GM23338 (cell line): Measurements from ENCODE around the gene MLH1. TPM values are rescaled to one million over a fixed set of nuclear protein-coding genes. Genes with fewer than 3 reads are reported as not detected.

Source experiments
- ATAC-seq: fragments of 200-7000 bp; cut with Tn5 transposase; 3 replicates; pipeline ENCODE4 v1.9.1; 2020
- DNase-seq: peaks from one replicate; pipeline ENCODE4 v3.0.0-alpha.2; 2015; ENCODE audit warnings: low spot score
- H2AFZ ChIP-seq: fragments of 200-600 bp; sonication (generic); 2 replicates; pipeline ENCODE4 v1.8.0; 2016; ENCODE audit warnings: antibody characterized with exemption, mild to moderate bottlenecking, moderate library complexity
- H3F3A ChIP-seq: fragments of 200-600 bp; sonication (generic); replicated peaks from 2 replicates; pipeline ENCODE4 v1.8.0; 2017; ENCODE audit warnings: antibody characterized with exemption, mixed run types, low read depth
- H3K27ac ChIP-seq: fragments of 200-600 bp; sonication (generic); 2 replicates; pipeline ENCODE4 v1.6.1; 2016; ENCODE audit warnings: low read depth
- H3K27me3 ChIP-seq: fragments of 200-600 bp; sonication (generic); 2 replicates; pipeline ENCODE4 v1.8.0; 2016; ENCODE audit warnings: mild to moderate bottlenecking, mixed run types, moderate library complexity; ENCODE audit not compliant: insufficient read depth
- H3K36me3 ChIP-seq: fragments of 200-600 bp; sonication (generic); 2 replicates; pipeline ENCODE4 v1.8.0; 2016; ENCODE audit warnings: mild to moderate bottlenecking; ENCODE audit not compliant: insufficient read depth
- H3K4me1 ChIP-seq: fragments of 200-600 bp; sonication (generic); 2 replicates; pipeline ENCODE4 v1.8.0; 2016; ENCODE audit warnings: mild to moderate bottlenecking, moderate library complexity; ENCODE audit not compliant: insufficient read depth
- H3K4me2 ChIP-seq: fragments of 200-600 bp; sonication (generic); 2 replicates; pipeline ENCODE4 v1.7.1; 2017; ENCODE audit warnings: mixed run types
- H3K4me3 ChIP-seq: fragments of 200-600 bp; sonication (generic); 2 replicates; pipeline ENCODE4 v1.6.1; 2016; ENCODE audit warnings: mixed run types
- H3K79me2 ChIP-seq: fragments of 200-600 bp; sonication (generic); replicated peaks from 2 replicates; pipeline ENCODE4 v1.8.0; 2017; ENCODE audit warnings: mild to moderate bottlenecking; ENCODE audit not compliant: insufficient read depth
- H3K9me2 ChIP-seq: fragments of 200-600 bp; sonication (generic); 2 replicates; pipeline ENCODE4 v1.8.0; 2017; ENCODE audit not compliant: insufficient read depth
- H4K20me1 ChIP-seq: fragments of 200-600 bp; sonication (generic); replicated peaks from 2 replicates; pipeline ENCODE4 v1.8.0; 2017; ENCODE audit warnings: mild to moderate bottlenecking; ENCODE audit not compliant: insufficient read depth
- H3K27ac Mint-ChIP-seq: 2 replicates; pipeline ENCODE4 v1.8.0; 2020; ENCODE audit warnings: inconsistent platforms, mild to moderate bottlenecking, moderate library complexity, mixed read lengths
- H3K27me3 Mint-ChIP-seq: 3 replicates; pipeline ENCODE4 v1.8.0; 2022; ENCODE audit warnings: low read depth, mild to moderate bottlenecking, moderate library complexity, mixed read lengths, inconsistent platforms; ENCODE audit not compliant: insufficient read depth, poor library complexity
- H3K36me3 Mint-ChIP-seq: 3 replicates; pipeline ENCODE4 v1.8.0; 2021; ENCODE audit warnings: low read depth, mild to moderate bottlenecking, inconsistent platforms, moderate library complexity, mixed read lengths
- H3K4me1 Mint-ChIP-seq: 3 replicates; pipeline ENCODE4 v1.8.0; 2020; ENCODE audit warnings: mild to moderate bottlenecking, inconsistent platforms, mixed read lengths
- H3K4me3 Mint-ChIP-seq: 3 replicates; pipeline ENCODE4 v1.8.0; 2021; ENCODE audit warnings: moderate library complexity, mild to moderate bottlenecking, inconsistent platforms, mixed read lengths
- H3K9me3 Mint-ChIP-seq: 3 replicates; pipeline ENCODE4 v1.8.0; 2020; ENCODE audit warnings: moderate library complexity, mild to moderate bottlenecking, inconsistent platforms, mixed read lengths
- CREB1 ChIP-seq: fragments of 250-450 bp; sonication (Bioruptor Pico); IDR thresholded peaks from 2 replicates; pipeline ENCODE4 v1.5.0; 2020; ENCODE audit warnings: low read depth, mild to moderate bottlenecking, moderate library complexity
- ETS1 ChIP-seq: IDR thresholded peaks from 2 replicates; pipeline ENCODE4 v1.6.1; 2016; ENCODE audit warnings: antibody characterized with exemption
- EZH2phosphoT487 ChIP-seq: fragments of 200-600 bp; sonication (generic); IDR thresholded peaks from one replicate; pipeline ENCODE4 v1.8.1; 2018; ENCODE audit warnings: antibody characterized with exemption; ENCODE audit not compliant: unreplicated experiment
- JUNB ChIP-seq: IDR thresholded peaks from one replicate; pipeline ENCODE4 v1.6.1; 2016; ENCODE audit warnings: antibody characterized with exemption; ENCODE audit not compliant: unreplicated experiment
- NANOG ChIP-seq: IDR thresholded peaks from 2 replicates; pipeline ENCODE4 v1.6.1; 2016; ENCODE audit warnings: antibody characterized with exemption, borderline replicate concordance
- POLR2AphosphoS5 ChIP-seq: IDR thresholded peaks from 2 replicates; pipeline ENCODE4 v1.6.1; 2016; ENCODE audit warnings: antibody characterized with exemption, low read depth
- STAT1 ChIP-seq: IDR thresholded peaks from one replicate; pipeline ENCODE4 v1.6.1; 2016; ENCODE audit warnings: antibody characterized with exemption; ENCODE audit not compliant: unreplicated experiment
- ZNF331 ChIP-seq: fragments of 250-450 bp; sonication (Bioruptor Pico); IDR thresholded peaks from 2 replicates; pipeline ENCODE4 v1.5.0; 2020; ENCODE audit warnings: low read depth, mild to moderate bottlenecking, moderate library complexity
- polyA plus RNA-seq: library from polyadenylated mRNA; unstranded; fragments of >200 nt; fragmentation: Nextera tagmentation; extraction: Ambion mirVana; gene quantifications from 2 replicates; pipeline ENCODE4 v1.2.1, GENCODE V29; 2016
- total RNA-seq: library from RNA; depleted of rRNA; stranded (reverse); fragments of >200 nt; shearing (Covaris generic); gene quantifications from 2 replicates; pipeline ENCODE4 v1.2.3, GENCODE V29; 2014
- TF ChIP-seq, protein P1 (sequence below), 2 experiments: fragments of 200-600 bp in 1 of 2; sonication (generic) in 1 of 2; conservative IDR thresholded peaks; 2 replicates each; pipeline versions ENCODE4 v1.5.1 to v1.6.1; 2016 to 2017; ENCODE audit warnings: antibody characterized with exemption in 2 of 2, low read depth in 2 of 2, mild to moderate bottlenecking in 2 of 2, moderate library complexity in 1 of 2
- TF ChIP-seq, protein P2 (sequence below): IDR thresholded peaks from one replicate; pipeline ENCODE4 v1.6.1; 2018; ENCODE audit warnings: antibody characterized with exemption; ENCODE audit not compliant: unreplicated experiment

Gene MLH1
- total and polyA plus RNA-seq, 2 experiments from 2014 or later, result 31.7 to 58.0 TPM

GRCh38 chr3:37068031-37068430, 74.7 kb downstream of the MLH1 start (continued):
- TF ChIP-seq JUNB (no peak), POLR2AphosphoS5 (no peak), NANOG (no peak), EZH2phosphoT487 (no peak)
- TF ChIP-seq, protein P1, sequence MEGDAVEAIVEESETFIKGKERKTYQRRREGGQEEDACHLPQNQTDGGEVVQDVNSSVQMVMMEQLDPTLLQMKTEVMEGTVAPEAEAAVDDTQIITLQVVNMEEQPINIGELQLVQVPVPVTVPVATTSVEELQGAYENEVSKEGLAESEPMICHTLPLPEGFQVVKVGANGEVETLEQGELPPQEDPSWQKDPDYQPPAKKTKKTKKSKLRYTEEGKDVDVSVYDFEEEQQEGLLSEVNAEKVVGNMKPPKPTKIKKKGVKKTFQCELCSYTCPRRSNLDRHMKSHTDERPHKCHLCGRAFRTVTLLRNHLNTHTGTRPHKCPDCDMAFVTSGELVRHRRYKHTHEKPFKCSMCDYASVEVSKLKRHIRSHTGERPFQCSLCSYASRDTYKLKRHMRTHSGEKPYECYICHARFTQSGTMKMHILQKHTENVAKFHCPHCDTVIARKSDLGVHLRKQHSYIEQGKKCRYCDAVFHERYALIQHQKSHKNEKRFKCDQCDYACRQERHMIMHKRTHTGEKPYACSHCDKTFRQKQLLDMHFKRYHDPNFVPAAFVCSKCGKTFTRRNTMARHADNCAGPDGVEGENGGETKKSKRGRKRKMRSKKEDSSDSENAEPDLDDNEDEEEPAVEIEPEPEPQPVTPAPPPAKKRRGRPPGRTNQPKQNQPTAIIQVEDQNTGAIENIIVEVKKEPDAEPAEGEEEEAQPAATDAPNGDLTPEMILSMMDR (conservative IDR thresholded peaks at IDR 0.05; ENCODE audit: low read depth in 2 of 2), result no peak
- TF ChIP-seq, protein P2, sequence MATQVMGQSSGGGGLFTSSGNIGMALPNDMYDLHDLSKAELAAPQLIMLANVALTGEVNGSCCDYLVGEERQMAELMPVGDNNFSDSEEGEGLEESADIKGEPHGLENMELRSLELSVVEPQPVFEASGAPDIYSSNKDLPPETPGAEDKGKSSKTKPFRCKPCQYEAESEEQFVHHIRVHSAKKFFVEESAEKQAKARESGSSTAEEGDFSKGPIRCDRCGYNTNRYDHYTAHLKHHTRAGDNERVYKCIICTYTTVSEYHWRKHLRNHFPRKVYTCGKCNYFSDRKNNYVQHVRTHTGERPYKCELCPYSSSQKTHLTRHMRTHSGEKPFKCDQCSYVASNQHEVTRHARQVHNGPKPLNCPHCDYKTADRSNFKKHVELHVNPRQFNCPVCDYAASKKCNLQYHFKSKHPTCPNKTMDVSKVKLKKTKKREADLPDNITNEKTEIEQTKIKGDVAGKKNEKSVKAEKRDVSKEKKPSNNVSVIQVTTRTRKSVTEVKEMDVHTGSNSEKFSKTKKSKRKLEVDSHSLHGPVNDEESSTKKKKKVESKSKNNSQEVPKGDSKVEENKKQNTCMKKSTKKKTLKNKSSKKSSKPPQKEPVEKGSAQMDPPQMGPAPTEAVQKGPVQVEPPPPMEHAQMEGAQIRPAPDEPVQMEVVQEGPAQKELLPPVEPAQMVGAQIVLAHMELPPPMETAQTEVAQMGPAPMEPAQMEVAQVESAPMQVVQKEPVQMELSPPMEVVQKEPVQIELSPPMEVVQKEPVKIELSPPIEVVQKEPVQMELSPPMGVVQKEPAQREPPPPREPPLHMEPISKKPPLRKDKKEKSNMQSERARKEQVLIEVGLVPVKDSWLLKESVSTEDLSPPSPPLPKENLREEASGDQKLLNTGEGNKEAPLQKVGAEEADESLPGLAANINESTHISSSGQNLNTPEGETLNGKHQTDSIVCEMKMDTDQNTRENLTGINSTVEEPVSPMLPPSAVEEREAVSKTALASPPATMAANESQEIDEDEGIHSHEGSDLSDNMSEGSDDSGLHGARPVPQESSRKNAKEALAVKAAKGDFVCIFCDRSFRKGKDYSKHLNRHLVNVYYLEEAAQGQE, result no peak

- no peak overlapping the region for H3K4me3 Mint-ChIP-seq
- TF ChIP-seq NANOG (no peak), STAT1 (no peak), ZNF331 (CRISPR knock-in tag) (no peak), CREB1 (no peak), JUNB (no peak), POLR2AphosphoS5 (no peak), ETS1 (no peak), EZH2phosphoT487 (no peak)
- H3K27me3 Mint-ChIP-seq, result no peaks in the 10 kb centered on the region
- Histone ChIP-seq H4K20me1 (no peaks in the 10 kb centered on the region), H3K79me2 (no peaks in the 10 kb centered on the region), H3K36me3 (no peaks in the 10 kb centered on the region), H3F3A (no peaks in the 10 kb centered on the region), H3K9me2 (no peaks in the 10 kb centered on the region), H3K27me3 (no peaks in the 10 kb centered on the region), H3K27ac (no peak overlapping the region), H2AFZ (no peak overlapping the region), H3K4me1 (no peaks in the 10 kb centered on the region), H3K4me3 (no peak overlapping the region), H3K4me2 (no peak overlapping the region)
- no peak for ATAC-seq
- no peaks in the 10 kb centered on the region for H3K9me3 Mint-ChIP-seq
- H3K4me1 Mint-ChIP-seq, result no peaks in the 10 kb centered on the region
- peaks cover 5% of the 10 kb centered on the region; the same call in 1 of the 3 replicates for H3K36me3 Mint-ChIP-seq
- H3K27ac Mint-ChIP-seq, result no peak overlapping the region
- no peak for DNase-seq
These were observed 78.6 kb downstream of the MLH1 start for GRCh38 chr3:37071921-37072320.
